Measurements from ENCODE around the gene GPNMB. TPM values are rescaled to one million over a fixed set of nuclear protein-coding genes. Genes with fewer than 3 reads are reported as not detected.
"Not testable (repeated sequence)": the region's sequence is repeated elsewhere in the genome, so short reads cannot be mapped to it uniquely, and the experiment has no call there.

Gene GPNMB
- 100 to 1,000 TPM in 2 of 4 donors, 10 to 100 TPM in 2; 42.5 to 127 (median 93.7) TPM for total RNA-seq

- peak; percentile 17 to 32 for TF ChIP-seq POLR2A (IDR thresholded peaks at IDR 0.05)
- TF ChIP-seq, protein P1, sequence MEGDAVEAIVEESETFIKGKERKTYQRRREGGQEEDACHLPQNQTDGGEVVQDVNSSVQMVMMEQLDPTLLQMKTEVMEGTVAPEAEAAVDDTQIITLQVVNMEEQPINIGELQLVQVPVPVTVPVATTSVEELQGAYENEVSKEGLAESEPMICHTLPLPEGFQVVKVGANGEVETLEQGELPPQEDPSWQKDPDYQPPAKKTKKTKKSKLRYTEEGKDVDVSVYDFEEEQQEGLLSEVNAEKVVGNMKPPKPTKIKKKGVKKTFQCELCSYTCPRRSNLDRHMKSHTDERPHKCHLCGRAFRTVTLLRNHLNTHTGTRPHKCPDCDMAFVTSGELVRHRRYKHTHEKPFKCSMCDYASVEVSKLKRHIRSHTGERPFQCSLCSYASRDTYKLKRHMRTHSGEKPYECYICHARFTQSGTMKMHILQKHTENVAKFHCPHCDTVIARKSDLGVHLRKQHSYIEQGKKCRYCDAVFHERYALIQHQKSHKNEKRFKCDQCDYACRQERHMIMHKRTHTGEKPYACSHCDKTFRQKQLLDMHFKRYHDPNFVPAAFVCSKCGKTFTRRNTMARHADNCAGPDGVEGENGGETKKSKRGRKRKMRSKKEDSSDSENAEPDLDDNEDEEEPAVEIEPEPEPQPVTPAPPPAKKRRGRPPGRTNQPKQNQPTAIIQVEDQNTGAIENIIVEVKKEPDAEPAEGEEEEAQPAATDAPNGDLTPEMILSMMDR (IDR thresholded peaks at IDR 0.05), result no peak
- Histone ChIP-seq H3K4me3 (peak within 1 kb of the TSS; percentile 46 to 54), H3K27me3 (no peaks in the 10 kb centered on the region), H3K36me3 (no peaks in the 10 kb centered on the region), H3K27ac (peak within 1 kb of the TSS; percentile 84 to 91), H3K9me3 (no peaks in the 10 kb centered on the region), H3K4me1 (peaks cover 0 to 8% of the 10 kb centered on the region in 2 donors)
- intact Hi-C loops (cut with DNase I; ENCODE audit: low total_unique reads), result no loop called here
- DNase-seq, result peak; percentile 63 to 77
These were observed at the start of gene GPNMB for GRCh38 chr7:23246555-23246954. Gene GPNMB, plus strand, starts transcription at chr7:23246775. Its CDS starts 83 bp downstream, at chr7:23246858.

DNA sequence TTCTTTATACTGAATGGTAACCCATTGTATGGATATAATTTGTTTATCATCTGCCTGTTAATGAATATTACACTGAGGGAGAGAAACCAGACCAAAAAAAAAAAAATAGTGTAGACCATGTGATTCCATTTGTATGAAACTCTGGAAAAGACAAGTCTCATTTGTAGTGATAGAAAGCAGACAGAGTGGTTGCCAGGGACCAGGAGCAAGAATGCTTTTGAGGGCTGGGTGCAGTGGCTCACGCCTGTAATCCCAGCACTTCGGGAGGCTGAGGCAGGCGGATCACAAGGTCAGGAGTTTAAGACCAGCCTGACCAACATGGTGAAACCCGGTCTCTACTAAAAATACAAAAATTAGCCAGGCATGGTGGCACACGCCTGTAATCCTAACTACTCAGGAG, 48.8 kb upstream of the GPNMB start:
- H3K27me3 ChIP-seq; DNase-seq; H3K36me3 ChIP-seq; H3K9me3 ChIP-seq; H3K4me1 ChIP-seq; H3K27ac ChIP-seq; intact Hi-C loops (cut with DNase I; ENCODE audit: low total_unique reads); H3K4me3 ChIP-seq: not testable (repeated sequence)

DNA sequence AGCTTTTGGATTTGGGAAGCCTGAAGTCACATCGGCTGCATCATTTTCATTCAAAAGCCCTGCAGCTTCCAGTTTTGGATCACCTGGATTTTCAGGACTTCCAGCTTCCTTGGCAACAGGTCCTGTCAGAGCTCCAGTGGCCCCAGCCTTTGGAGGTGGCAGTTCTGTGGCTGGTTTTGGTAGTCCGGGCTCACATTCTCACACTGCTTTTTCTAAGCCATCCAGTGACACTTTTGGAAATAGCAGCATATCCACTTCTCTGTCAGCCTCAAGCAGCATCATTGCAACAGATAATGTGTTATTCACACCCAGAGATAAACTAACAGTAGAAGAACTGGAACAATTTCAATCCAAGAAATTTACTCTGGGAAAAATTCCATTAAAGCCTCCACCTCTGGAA, 46.2 kb upstream of the GPNMB start:
- no peak for DNase-seq
- TF ChIP-seq, protein P1 (IDR thresholded peaks at IDR 0.05), result no peak
- no peak for TF ChIP-seq POLR2A (IDR thresholded peaks at IDR 0.05)
- Histone ChIP-seq H3K4me1 (no peaks in the 10 kb centered on the region), H3K4me3 (no peak overlapping the region), H3K9me3 (no peaks in the 10 kb centered on the region), H3K27ac (no peak overlapping the region), H3K27me3 (no peaks in the 10 kb centered on the region), H3K36me3 (no peaks in the 10 kb centered on the region)
- intact Hi-C loops (cut with DNase I; ENCODE audit: low total_unique reads), result no loop called here

DNA sequence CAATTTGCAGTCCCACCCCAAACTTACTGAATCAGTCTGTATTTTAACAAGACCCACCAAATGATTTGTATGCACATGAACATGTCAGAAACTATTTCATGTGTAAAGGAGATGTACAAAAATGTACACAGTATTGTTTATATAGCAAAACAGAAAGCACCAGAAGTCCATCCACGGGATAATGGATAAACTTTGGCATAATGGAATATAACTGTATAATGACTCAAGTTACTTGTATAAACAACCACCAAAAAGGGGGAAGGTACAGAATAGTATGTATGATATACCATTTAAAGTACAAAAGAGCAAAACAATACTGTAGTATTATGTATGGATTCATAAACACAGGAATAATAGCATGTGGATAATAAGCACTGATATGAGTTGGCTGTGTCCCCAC, 42.3 kb upstream of the GPNMB start:
- Histone ChIP-seq H3K4me3 (no peak overlapping the region), H3K36me3 (no peaks in the 10 kb centered on the region), H3K27ac (no peak overlapping the region), H3K9me3 (no peaks in the 10 kb centered on the region), H3K4me1 (no peaks in the 10 kb centered on the region), H3K27me3 (no peaks in the 10 kb centered on the region)
- intact Hi-C loops (cut with DNase I; ENCODE audit: low total_unique reads), result no loop called here
- no peak for DNase-seq
- TF ChIP-seq, protein P1 (IDR thresholded peaks at IDR 0.05), result no peak
- TF ChIP-seq POLR2A (IDR thresholded peaks at IDR 0.05), result no peak

GRCh38 chr7:23205577-23205908, 41.0 kb upstream of the GPNMB start:
- TF ChIP-seq, protein P1 (IDR thresholded peaks at IDR 0.05), result no peak
- no peak for TF ChIP-seq POLR2A (IDR thresholded peaks at IDR 0.05)
- intact Hi-C loops (cut with DNase I; ENCODE audit: low total_unique reads), result no loop called here
- no peaks in the 10 kb centered on the region for H3K4me1 ChIP-seq
- no peak overlapping the region for H3K4me3 ChIP-seq
- DNase-seq, result no peak
- H3K27me3 ChIP-seq, result no peaks in the 10 kb centered on the region
- H3K36me3 ChIP-seq, result no peaks in the 10 kb centered on the region
- H3K27ac ChIP-seq, result peak overlapping the region; percentile 14 to 69
- no peaks in the 10 kb centered on the region for H3K9me3 ChIP-seq
